ENCODE results near the gene CACNA1F.

Gene CACNA1F

GRCh38 chrX:49249616-49250015 lies 16.5 kb upstream of the CACNA1F start:
- Mint-ChIP-seq H3K27me3 (no peaks in the 10 kb centered on the region), H3K9me3 (no peaks in the 10 kb centered on the region), H3K27ac (no peak overlapping the region), H3K4me1 (ENCODE audit: low read depth) (peaks cover 28% of the 10 kb centered on the region), H3K36me3 (ENCODE audit: low read depth) (peaks cover 85% of the 10 kb centered on the region), H3K4me3 (no peak overlapping the region)
- intact Hi-C loops (cut with micrococcal nuclease) = no loop called here

GRCh38 chrX:49249071-49249470 lies 15.9 kb upstream of the CACNA1F start:
- H3K36me3 Mint-ChIP-seq (ENCODE audit: low read depth) = peaks cover 90% of the 10 kb centered on the region
- no peaks in the 10 kb centered on the region for H3K9me3 Mint-ChIP-seq
- no peak overlapping the region for H3K4me3 Mint-ChIP-seq
- H3K27ac Mint-ChIP-seq = no peak overlapping the region
- intact Hi-C loops (cut with micrococcal nuclease) = no loop called here
- no peaks in the 10 kb centered on the region for H3K27me3 Mint-ChIP-seq
- peaks cover 28% of the 10 kb centered on the region for H3K4me1 Mint-ChIP-seq (ENCODE audit: low read depth)

- peaks cover 19% of the 10 kb centered on the region for H3K4me1 Mint-ChIP-seq (ENCODE audit: low read depth)
- H3K9me3 Mint-ChIP-seq = no peaks in the 10 kb centered on the region
- H3K36me3 Mint-ChIP-seq (ENCODE audit: low read depth) = peaks cover 99% of the 10 kb centered on the region
- no peak overlapping the region for H3K4me3 Mint-ChIP-seq
- no peak overlapping the region for H3K27ac Mint-ChIP-seq
- intact Hi-C loops (cut with micrococcal nuclease) = no loop called here
- H3K27me3 Mint-ChIP-seq = no peaks in the 10 kb centered on the region
These were observed 15.0 kb upstream of the CACNA1F start for GRCh38 chrX:49247916-49248811.

- Mint-ChIP-seq H3K9me3 (no peaks in the 10 kb centered on the region), H3K4me1 (ENCODE audit: low read depth) (peaks cover 17% of the 10 kb centered on the region), H3K36me3 (ENCODE audit: low read depth) (peaks cover 100% of the 10 kb centered on the region), H3K4me3 (no peak overlapping the region), H3K27me3 (no peaks in the 10 kb centered on the region), H3K27ac (no peak overlapping the region)
- intact Hi-C loops (cut with micrococcal nuclease) = no loop called here
These were observed 14.2 kb upstream of the CACNA1F start for GRCh38 chrX:49247346-49247745.

- Mint-ChIP-seq H3K27ac (no peak overlapping the region), H3K36me3 (ENCODE audit: low read depth) (peaks cover 100% of the 10 kb centered on the region), H3K4me1 (ENCODE audit: low read depth) (peaks cover 17% of the 10 kb centered on the region)
These were observed 13.4 kb upstream of the CACNA1F start for GRCh38 chrX:49246541-49246940.

GRCh38 chrX:49244207-49244606 lies 11.1 kb upstream of the CACNA1F start:
- Mint-ChIP-seq H3K27me3 (no peaks in the 10 kb centered on the region), H3K36me3 (ENCODE audit: low read depth) (peaks cover 99% of the 10 kb centered on the region)

More at GRCh38 chrX:49246541-49246940, 13.4 kb upstream of the CACNA1F start:
- no peak overlapping the region for H3K4me3 Mint-ChIP-seq
- no peaks in the 10 kb centered on the region for H3K9me3 Mint-ChIP-seq
- intact Hi-C loops (cut with micrococcal nuclease) = no loop called here
- H3K27me3 Mint-ChIP-seq = no peaks in the 10 kb centered on the region

DNA sequence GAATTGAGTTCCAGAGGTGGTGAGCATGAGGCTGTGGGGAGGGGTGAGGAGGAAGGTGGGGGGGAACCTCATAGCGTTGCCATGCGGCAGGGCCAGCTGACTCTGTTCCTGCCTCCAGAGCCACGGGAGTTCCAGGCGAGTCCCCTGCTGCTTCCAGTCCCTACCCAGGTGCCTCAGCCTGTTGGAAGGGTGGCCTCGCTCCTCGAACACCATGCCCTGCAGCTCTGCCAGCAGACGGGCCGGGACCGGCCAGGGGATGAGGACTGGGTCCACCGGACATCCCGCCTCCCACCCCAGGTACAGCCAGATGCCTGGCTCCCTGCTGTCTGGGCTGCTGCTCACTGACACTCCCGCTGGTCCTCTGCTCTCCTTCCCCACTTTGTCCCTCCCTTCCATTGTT lies 10.0 kb upstream of the CACNA1F start:
- Mint-ChIP-seq H3K9me3 (no peaks in the 10 kb centered on the region), H3K4me3 (no peak overlapping the region), H3K27me3 (no peaks in the 10 kb centered on the region), H3K4me1 (ENCODE audit: low read depth) (peaks cover 14% of the 10 kb centered on the region), H3K27ac (peak overlapping the region; percentile 63), H3K36me3 (ENCODE audit: low read depth) (peaks cover 89% of the 10 kb centered on the region)
- intact Hi-C loops (cut with micrococcal nuclease) = no loop called here

More at GRCh38 chrX:49244207-49244606, 11.1 kb upstream of the CACNA1F start:
- Mint-ChIP-seq H3K4me3 (no peak overlapping the region), H3K9me3 (no peaks in the 10 kb centered on the region), H3K27ac (peak overlapping the region; percentile 4), H3K4me1 (ENCODE audit: low read depth) (peaks cover 14% of the 10 kb centered on the region)
- intact Hi-C loops (cut with micrococcal nuclease) = no loop called here

- H3K27ac Mint-ChIP-seq = peak overlapping the region; percentile 51
- H3K4me3 Mint-ChIP-seq = no peak overlapping the region
- intact Hi-C loops (cut with micrococcal nuclease) = no loop called here
- H3K4me1 Mint-ChIP-seq (ENCODE audit: low read depth) = peaks cover 14% of the 10 kb centered on the region
- no peaks in the 10 kb centered on the region for H3K9me3 Mint-ChIP-seq
- no peaks in the 10 kb centered on the region for H3K27me3 Mint-ChIP-seq
- H3K36me3 Mint-ChIP-seq (ENCODE audit: low read depth) = peaks cover 83% of the 10 kb centered on the region
These were observed 9.5 kb upstream of the CACNA1F start for GRCh38 chrX:49242545-49243066.

DNA sequence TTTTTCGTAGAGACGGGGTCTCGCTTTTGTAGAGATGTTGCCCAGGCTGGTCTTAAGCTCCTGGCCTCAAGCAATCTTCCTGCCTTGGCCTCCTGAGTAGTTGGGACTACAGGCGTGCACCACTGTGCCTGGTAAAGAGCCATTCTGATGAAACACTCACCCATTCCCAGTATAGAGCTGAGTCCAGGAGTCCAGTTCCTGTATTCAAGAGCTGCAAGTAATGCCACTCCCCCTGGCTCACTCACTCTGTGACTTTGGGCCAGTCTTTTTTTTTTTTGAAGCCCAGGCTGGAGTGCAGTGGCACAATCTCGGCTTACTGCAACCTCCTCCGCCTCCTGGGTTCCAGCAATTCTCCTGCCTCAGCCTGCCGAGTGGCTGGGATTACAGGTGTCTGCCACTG lies 5.6 kb upstream of the CACNA1F start:
- H3K9me3 Mint-ChIP-seq = no peaks in the 10 kb centered on the region
- H3K36me3 Mint-ChIP-seq (ENCODE audit: low read depth) = peaks cover 54% of the 10 kb centered on the region
- intact Hi-C loops (cut with micrococcal nuclease) = loop anchor here (5.0 kb wide), 1 partner anchor 46 kb away; no protein-coding TSS in a partner anchor
- H3K27me3 Mint-ChIP-seq = no peaks in the 10 kb centered on the region
- H3K4me3 Mint-ChIP-seq = peak overlapping the region; percentile 39
- H3K4me1 Mint-ChIP-seq (ENCODE audit: low read depth) = peaks cover 24% of the 10 kb centered on the region
- H3K27ac Mint-ChIP-seq = no peak overlapping the region

GRCh38 chrX:49237060-49237459 lies 3.9 kb upstream of the CACNA1F start:
- H3K9me3 Mint-ChIP-seq = no peaks in the 10 kb centered on the region
- peak overlapping the region; percentile 96 for H3K4me3 Mint-ChIP-seq
- H3K36me3 Mint-ChIP-seq (ENCODE audit: low read depth) = peaks cover 37% of the 10 kb centered on the region
- H3K27me3 Mint-ChIP-seq = no peaks in the 10 kb centered on the region
- peak overlapping the region; percentile 93 for H3K27ac Mint-ChIP-seq
- intact Hi-C loops (cut with micrococcal nuclease) = loop anchor here (5.0 kb wide), 1 partner anchor 45 kb away; no protein-coding TSS in a partner anchor
- peaks cover 17% of the 10 kb centered on the region for H3K4me1 Mint-ChIP-seq (ENCODE audit: low read depth)

GRCh38 chrX:49233887-49234555 lies 881 bp upstream of the CACNA1F start:
- H3K36me3 Mint-ChIP-seq (ENCODE audit: low read depth) = peaks cover 9% of the 10 kb centered on the region
- no peaks in the 10 kb centered on the region for H3K9me3 Mint-ChIP-seq
- H3K4me1 Mint-ChIP-seq (ENCODE audit: low read depth) = peaks cover 34% of the 10 kb centered on the region
- no peak overlapping the region for H3K27ac Mint-ChIP-seq
- H3K4me3 Mint-ChIP-seq = no peak overlapping the region
- intact Hi-C loops (cut with micrococcal nuclease) = no loop called here
- no peaks in the 10 kb centered on the region for H3K27me3 Mint-ChIP-seq

DNA sequence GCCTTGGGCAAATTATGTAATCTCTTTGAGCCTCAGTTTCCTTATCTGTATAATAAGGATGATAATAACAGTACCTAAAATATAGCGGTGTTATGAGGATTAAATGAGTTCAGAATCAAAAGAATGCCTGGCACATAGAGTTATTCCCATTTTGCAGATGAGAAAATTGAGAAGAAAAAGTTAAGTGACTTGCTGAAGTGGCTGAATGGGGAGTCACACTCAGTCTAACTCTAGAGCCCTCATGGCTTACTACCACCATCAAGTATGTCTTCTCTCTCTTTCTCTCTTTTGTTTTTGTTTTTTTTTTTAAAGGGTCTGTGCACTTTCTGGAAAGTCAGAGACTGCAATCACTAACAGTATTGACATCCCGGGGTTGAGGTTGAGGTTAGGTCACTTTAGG lies 615 bp downstream of the CACNA1F start:
- Mint-ChIP-seq H3K4me1 (ENCODE audit: low read depth) (peaks cover 34% of the 10 kb centered on the region), H3K9me3 (no peaks in the 10 kb centered on the region), H3K36me3 (ENCODE audit: low read depth) (peaks cover 9% of the 10 kb centered on the region), H3K27me3 (peaks cover 4% of the 10 kb centered on the region), H3K4me3 (no peak overlapping the region), H3K27ac (peak overlapping the region; percentile 30)
- intact Hi-C loops (cut with micrococcal nuclease) = no loop called here

- Mint-ChIP-seq H3K36me3 (ENCODE audit: low read depth) (peaks cover 9% of the 10 kb centered on the region), H3K27ac (peak overlapping the region; percentile 87), H3K9me3 (no peaks in the 10 kb centered on the region), H3K27me3 (peaks cover 6% of the 10 kb centered on the region), H3K4me1 (ENCODE audit: low read depth) (peaks cover 24% of the 10 kb centered on the region), H3K4me3 (peak overlapping the region; percentile 72)
- intact Hi-C loops (cut with micrococcal nuclease) = loop anchor here (2.0 kb wide), 1 partner anchor 37 kb away; the partner anchor contains the start of gene PPP1R3F
These were observed 1.7 kb downstream of the CACNA1F start for GRCh38 chrX:49231333-49232000.

Measured in dendritic cell treated with granulocyte-macrophage colony-stimulating factor and Interleukin-4, amounts not matched to agents 40 ng/mL and 50 ng/mL, for 4 days (primary cell).